GM21447 (cell line): ENCODE results near the gene FGF5.
A peak's percentile ranks its signal among the peaks of the same experiment; 100 is the strongest.
"Not testable (repeated sequence)": the region's sequence is repeated elsewhere in the genome, so short reads cannot be mapped to it uniquely, and the experiment has no call there.

Experiments used
- ATAC-seq: cut with Tn5 transposase; IDR thresholded peaks from one replicate; pipeline ENCODE4 v1.9.1; 2021; ENCODE audit not compliant: unreplicated experiment

The FGF5 gene, protein sequence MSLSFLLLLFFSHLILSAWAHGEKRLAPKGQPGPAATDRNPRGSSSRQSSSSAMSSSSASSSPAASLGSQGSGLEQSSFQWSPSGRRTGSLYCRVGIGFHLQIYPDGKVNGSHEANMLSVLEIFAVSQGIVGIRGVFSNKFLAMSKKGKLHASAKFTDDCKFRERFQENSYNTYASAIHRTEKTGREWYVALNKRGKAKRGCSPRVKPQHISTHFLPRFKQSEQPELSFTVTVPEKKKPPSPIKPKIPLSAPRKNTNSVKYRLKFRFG

GRCh38 chr4:80266253-80266901 is at the start of gene FGF5:
FGF5 (plus strand) TSS chr4:80266664; CDS start chr4:80266825, 161 bp downstream.
- ATAC-seq, result no peak

DNA sequence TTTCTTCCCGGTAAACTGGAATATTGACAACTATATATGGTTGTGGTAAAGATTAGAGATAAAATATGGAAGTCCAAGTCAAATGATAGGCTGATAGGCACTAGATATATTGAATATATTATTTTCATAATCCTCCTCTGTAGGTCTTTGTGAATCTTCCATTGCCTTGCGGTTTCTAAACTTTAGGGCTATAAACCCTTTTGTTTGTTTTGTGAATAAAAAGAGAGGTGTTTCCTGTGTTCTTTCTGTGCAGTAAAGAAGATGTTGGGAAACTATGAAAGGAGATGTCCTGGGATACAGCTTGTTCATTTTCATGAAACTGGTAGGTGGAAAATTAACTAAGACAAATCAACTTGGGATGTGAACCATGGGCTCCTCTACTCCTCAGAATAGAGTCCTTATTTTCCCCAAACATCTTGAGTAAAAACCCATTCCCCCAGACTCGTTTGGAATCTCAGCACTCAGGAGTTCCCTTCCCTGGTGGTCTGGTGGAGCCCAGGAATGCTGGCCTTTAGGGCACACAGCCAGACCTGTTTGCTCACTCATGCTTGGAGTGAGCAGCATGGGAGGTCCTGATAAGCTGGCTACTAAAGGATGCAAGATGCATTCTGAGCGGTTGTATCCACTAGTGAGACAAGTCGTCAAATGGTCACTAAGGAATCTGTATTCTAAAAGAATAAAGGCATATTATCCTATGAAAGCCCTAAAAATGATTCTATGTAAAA is 47.0 kb upstream of the FGF5 start:
- no peak for ATAC-seq

DNA sequence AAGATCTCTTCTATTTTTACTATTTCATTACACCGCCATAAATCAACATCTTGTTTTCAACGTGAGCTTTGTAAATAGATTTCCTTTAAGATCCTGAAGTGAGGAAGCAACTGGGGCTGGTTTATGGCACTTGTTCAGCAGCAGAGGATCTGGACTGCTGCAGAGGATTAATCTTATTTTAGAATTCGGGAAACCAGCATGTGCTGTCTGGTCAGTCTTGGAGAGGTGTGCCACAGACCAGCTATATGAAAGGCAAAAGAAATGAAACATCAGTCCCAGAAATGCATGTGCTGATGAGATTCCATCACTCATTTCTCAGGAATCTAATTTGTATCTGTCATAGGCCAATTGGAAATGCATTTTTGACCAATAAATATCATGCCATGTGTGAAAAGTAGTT is 45.8 kb upstream of the FGF5 start:
- no peak for ATAC-seq

DNA sequence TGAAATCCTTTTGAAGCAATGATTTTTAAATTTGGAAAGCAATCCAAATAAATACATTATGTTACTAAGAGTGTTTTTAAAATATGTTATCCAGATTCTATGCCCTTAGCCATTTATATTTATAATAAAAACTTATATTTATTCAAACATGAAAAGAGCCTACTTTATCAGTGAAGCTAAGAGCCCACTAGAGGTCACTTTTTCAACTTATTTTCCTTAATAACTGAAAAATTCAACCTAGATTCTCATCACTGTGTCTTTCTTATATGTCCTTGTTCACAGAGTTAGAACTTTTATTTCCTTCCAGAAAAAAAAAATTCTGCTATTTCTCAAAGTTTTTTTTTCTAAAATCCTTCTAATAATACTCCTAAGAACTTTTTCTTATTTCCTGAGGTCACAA is 45.3 kb upstream of the FGF5 start:
- ATAC-seq, result no peak

DNA sequence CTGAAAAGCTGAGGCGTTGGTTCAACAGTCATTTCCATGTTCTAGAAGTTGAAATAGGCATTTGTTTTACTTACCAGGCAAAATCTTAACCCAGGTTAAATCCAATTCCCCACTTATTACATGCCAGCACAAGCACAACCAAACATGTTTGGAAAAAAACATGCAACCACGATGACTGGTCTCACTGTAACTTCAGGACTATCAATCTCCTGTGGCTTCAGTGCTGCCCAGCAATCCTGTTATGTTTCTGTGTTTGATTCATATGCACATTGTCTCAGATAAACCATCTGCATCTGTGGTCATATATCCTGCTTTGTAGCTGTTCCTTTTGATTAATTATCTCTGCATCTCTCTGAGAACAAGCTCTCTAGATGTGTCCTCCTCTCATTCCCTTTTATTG is 40.9 kb upstream of the FGF5 start:
- no peak for ATAC-seq

GRCh38 chr4:80226094-80226493 is 40.4 kb upstream of the FGF5 start:
- ATAC-seq, result no peak

- no peak for ATAC-seq
Observed at GRCh38 chr4:80228460-80228859, 38.0 kb upstream of the FGF5 start.

- peak; percentile 38 for ATAC-seq
Observed at GRCh38 chr4:80229128-80229527, 37.3 kb upstream of the FGF5 start.

- peak; percentile 96 for ATAC-seq
Observed at GRCh38 chr4:80229590-80229989, 36.9 kb upstream of the FGF5 start.

GRCh38 chr4:80231180-80231579 is 35.3 kb upstream of the FGF5 start:
- ATAC-seq, result no peak

DNA sequence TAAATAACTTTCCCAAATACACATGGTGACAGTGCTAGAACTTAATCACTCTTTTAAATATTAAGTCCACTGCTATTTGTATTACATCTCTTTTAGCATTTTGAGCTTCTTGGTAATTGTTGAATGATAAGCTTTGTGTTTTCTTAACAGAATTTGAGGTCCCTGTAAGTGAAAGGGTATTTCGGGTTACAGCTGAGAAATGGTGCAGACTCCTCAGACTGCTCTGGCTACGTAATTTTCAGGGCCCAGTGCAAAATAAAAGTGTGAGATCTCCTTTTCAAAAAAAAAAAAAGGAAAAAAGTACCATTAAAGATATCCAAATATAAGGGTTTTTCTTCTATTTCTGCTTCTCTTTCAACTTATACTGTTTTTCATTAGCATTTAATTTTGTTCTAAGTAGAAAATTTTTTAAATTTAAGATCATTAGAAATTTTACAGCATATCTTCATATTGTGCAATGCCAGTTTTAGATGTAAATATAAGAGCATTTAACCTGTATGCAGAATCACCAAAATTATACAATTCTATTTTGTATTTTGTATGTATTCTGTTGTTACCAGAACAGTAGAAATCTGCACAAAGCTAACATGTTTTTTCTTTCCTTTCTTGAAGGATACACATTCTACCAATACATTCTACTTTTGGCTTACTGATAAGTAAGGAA is 33.6 kb upstream of the FGF5 start:
- ATAC-seq, result no peak

DNA sequence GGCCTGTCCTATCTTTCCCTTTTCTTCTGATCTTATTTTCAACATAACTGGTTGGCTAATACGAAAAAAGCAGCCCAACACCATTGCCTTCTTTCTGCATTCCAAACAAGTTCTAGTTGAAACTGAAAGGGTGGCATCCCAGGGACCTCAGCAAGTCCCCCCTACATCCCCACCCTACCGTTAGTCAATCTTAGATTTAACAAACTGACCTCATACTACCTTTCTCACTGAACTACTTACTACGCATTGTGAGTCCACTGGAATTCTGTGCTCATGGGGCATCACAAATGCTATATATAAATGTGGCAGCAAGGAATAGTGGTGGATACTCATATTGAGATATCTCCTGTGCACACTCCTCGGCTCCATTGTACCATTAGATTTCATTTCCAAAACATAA is 33.1 kb upstream of the FGF5 start:
- no peak for ATAC-seq

- ATAC-seq, result no peak
Observed at GRCh38 chr4:80235451-80235850, 31.0 kb upstream of the FGF5 start.

DNA sequence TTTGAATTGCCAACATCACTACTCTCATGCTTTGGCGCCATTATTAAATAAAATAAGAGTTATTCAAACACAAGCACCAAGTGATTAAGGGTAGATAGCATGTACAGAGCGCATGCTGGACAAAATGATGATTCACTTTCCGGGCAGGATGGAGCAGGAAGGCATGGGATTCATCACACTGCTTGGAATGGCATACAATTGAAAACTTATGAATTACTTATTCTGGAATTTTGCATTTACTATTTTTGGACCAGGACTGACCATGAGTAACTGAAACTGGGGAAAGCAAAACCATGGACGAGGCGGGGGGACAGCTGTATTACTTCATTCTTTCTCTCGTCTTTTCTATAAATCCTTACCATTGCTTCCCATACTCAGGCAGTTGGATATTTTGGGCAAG is 28.5 kb upstream of the FGF5 start:
- no peak for ATAC-seq

DNA sequence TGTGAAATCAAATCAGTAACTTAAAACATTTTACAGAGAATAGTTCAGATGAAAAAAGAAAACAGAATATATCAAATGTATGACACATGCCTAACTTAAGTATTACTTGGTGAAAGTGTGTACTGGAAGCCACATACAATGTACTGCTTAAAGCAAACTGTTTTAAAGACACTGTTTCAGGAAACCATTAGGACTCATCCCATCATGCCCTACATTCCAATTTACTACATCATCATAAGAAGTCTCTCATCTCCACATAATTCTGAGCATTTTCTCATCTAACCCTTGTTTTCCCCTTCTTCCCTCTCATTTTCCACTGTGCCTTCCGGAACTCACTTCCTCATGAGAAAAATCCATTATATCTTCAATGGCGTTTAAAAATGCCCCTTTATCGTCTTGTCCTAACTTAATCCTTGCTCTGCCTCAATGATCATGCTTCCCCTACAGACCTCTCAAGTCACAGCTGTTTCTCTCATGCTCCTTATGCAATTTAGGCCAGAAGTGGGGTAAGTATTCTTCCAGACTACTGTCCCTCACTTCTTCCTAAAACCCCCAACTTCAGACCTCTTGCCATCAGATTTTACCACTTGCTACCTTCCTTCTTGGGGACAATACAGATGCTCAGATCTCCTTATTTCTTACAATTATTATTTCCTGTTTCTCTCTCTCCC is 26.8 kb upstream of the FGF5 start:
- no peak for ATAC-seq

- no peak for ATAC-seq
Observed at GRCh38 chr4:80240976-80241375, 25.5 kb upstream of the FGF5 start.

DNA sequence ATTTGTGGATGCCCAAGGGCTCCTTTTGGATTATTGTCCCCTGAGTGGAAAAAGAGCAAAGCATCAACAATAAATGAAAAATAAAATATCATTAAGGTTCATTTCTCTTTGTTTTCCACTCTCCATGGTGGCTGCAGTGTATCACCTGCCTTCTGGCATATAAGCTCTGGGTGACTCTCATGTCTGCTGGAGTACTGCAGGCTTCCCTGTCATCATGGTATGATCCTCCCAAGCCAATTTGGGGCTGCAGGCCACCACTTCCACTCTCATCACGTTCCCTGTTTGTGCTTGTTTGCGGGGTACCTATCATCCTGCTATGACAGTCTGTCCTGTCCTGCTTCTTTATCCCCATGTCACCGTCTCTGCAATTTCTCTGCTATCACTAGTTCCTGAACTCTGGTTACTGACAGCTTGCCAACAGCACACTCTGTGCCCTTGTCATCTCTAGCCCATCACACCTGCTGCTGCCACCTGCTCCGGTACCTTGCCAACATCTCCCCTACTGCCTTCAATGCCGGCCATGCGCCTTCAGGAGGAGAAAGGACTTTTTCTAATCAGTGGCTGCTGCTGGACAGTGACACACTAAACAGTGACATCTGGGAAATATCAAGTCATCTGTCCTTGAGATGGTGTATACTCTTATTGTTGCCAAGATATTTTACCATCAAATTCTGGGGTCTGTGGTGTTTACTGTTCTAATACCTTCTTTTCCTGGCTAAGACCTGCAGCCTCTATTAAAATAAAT is 23.0 kb upstream of the FGF5 start:
- no peak for ATAC-seq

DNA sequence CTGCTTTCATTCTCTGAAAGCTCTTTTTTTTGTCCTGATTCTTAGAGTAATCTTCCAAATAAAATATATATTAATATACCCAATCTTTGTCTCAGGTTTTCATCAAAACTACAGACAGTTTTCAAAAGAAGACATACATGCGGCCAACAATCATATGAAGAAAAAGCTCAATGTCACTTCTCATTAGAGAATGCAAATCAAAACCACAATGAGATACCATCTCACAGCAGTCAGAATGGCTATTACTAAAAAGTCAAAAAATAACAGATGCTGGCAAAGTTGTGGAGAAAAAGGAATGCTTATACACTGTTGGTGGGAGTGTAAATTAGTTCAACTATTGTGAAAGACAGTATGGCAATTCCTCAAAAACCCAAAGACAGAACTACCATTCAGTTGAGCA is 19.0 kb upstream of the FGF5 start:
- not testable (repeated sequence) for ATAC-seq

- ATAC-seq, result no peak
Observed at GRCh38 chr4:80249144-80249543, 17.3 kb upstream of the FGF5 start.

DNA sequence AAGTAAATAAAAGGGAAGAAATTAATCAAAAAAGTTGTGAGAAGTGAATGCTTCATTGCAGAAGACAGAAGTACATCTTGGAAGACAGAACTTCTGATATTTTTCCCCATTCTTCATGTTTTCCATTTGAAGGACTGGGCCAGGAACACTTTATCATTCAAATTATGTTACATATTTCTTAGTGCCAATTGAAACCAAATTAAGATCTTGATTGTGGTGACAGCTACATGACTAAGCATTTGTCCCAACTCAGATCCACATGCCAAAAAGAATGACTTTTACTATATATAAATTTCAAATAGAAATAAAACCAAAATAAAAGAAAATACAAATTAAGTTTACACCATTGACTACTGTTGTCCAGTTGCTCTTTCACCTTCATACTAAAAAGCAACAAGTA is 14.0 kb upstream of the FGF5 start:
- ATAC-seq, result no peak
